NCI-H2196 treated with DMSO at 0.1 percent for 48 hours (cell line): ENCODE data around the gene NPFFR1.

ENCODE experiments used
- DNase-seq: peaks from one replicate; lab custom pipeline; 2025; ENCODE audit not compliant: unreplicated experiment; lab: John Stamatoyannopoulos, UW

The NPFFR1 gene

DNA sequence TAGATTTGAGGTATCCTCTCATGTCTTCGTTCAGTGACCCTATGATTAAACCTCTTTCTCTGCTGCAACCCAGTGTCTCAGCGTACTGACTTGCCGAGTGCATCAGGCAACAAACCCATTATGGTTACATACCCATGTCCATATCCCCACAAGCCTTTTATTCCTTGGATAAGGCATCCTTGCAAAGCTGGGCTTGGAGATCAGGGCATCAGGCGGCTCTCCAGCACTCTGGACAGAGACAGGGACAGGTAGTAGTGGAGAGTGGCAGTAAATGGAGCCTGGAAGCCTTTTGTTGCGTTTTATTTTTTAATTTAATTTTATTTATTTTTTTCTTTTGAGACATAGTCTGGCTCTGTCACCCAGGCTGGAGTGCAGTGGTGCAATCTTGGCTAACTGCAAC, 32.0 kb upstream of the NPFFR1 start:
- no peak for DNase-seq

DNA sequence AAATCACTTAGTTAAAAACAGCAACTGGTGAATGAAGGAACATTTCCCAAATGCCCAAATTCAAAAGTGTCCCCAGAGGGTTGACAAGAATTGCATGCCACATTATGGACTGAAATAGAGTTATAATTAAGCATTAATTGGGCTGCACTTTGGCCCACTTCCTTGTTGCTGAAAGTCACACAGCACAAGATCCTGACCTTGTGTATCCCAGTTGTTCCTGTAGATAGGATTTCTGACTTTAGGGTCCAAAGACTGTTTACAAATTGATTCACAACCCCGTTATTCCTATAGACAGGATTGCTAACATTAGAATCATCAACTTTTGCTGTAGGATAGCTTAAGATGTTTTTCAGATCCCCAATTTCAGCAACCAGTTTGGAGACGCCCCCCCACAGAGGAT, 31.5 kb upstream of the NPFFR1 start:
- no peak for DNase-seq

DNA sequence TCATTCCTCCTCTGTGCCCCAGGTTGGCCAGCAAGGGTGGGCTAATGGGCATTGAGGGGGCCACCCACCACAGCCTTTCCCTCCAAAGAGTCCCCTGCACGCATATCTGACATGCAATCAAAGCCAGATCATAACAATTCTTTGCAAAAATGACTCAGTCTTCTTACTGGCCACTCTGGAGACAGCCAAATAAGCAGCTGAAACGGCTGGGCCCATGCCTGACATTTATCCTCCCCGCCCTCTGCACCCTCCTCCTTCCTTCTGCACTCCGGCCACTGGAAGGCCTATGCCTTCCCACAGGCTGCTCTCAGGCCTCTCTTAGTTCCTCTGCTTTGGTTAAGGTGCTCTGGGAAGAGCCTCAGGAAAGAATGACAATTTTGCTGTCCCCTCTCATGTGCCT, 29.2 kb upstream of the NPFFR1 start:
- DNase-seq, result no peak

DNA sequence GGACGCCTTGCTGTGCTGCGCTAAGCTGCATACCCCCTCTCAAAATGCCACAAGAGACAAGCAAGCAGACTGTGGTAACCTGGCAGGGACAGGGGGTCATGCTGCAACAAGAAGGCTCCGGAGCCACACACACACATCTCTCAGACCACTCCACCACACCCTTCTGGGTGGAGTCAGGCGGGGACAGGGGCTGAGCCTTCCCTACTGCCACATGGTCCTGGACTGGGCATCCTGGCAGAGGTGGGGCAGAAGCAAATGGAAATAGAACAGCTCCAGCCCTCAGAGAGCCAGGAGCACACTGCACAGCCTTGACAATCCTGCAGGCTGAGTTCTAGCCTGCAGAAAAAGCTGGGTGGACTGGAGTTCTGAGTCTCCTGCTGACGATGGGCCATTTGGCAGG, 28.4 kb upstream of the NPFFR1 start:
- DNase-seq, result no peak

DNA sequence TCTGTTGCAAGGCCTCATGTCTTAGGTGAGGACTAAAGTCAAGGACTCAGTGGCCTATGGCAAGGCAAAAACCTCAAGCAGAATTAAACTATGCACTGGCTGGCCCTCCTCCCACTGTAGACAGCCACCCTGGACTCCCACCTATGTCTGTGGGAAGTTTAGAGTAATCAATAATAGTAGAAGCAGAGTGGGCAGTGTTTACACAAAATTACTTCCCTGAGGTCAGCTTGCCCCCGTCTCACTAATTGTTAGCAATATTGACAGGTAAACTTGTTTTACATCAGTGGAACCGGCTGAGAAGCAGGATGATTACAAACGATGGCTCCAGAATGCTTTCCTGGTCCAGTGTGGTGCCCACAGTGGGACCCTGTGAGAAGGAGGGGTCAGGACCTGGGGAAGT, 27.9 kb upstream of the NPFFR1 start:
- no peak for DNase-seq

DNA sequence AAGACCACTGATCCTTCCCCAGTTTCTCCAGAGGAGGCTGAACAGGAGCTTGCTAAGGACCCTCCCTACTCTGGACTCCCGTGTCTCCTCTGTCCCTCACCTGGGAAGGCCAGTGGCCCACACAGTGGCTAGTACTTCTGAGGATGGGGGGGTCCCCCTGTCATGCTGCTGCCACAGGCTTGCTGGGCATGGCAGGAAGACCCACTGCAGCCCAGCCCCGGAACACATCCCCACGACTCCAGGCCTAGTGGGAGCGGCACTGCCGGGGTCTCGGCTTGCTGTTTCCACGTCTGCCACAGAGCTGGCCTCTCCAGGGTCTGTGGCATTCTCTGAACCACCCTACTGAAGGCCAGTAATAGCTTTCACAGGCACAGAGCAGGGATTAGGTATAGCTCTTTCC, 25.9 kb upstream of the NPFFR1 start:
- DNase-seq, result no peak

DNA sequence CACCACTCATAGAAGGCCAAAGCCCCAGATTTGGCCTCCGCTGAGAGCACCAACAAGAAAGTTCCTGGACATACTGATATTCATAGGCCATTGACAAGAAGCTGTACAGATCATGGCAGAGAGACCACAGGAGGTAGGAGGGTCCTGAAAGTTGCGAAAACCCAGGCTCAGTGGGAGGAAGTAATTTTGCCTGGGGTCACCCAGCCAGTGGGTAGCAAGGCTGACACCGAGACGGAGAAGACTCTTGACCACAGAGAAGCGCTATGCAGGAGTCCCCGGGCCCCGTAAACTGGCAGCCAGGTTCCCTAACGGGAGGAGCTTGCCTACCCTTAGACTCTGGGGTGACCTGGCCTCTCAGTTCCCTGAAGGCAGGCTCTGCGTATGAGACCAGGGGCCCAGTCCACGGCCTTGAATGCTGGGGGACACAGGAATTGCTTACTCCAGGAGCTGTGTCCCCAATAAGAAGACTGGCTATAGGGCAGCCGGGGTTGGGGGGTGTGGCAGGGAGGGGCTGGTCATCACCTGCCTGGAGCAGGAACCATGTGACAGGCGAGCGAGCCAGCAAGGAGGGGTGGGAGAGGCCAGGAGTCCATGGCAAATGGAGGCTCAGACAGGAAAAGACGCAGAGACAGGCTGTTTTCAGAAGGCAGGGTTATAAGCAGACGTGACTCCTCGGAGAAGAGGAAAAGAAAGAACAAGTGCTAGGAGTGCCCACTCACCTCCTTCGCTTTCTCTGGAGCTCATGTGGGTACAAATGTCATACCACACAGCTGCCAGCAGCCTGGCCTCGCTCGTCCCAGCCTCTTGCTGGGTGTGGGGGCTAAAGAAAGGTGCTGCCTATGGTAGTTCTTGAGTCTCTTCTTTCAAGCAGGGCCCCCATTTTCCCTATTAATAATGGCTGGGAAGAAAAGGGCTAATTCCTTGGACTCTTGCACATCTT, 24.6 kb upstream of the NPFFR1 start:
- DNase-seq, result no peak

DNA sequence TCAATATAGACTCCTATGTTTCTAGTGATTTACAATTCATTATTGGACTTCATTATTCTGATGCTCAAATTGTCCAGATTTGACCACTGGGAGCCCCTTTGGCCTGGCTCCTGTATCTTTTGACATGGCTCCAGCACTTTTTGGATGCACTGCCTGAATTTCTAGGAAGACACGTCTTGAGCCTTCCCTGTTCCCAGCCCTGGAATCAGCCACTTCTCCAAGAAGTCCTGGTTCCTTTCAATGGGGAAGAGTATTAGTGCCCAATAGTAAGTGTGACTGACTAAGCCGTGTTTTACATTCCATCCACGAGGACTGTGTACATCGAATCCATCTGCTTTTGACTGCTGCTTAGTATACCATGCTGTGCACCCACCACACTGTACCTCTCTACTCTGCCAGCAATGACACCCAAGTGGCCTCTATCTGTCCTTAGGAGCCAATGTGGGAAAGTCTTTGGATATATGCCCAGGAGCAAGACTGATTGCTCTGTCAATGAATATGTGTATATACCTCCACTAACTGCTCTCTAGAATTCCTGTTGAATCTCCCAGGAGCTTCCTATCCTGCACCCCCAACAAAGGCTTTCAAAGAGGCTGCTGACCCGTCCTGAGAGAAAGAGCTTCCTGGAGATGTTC, 23.2 kb upstream of the NPFFR1 start:
- DNase-seq, result no peak

DNA sequence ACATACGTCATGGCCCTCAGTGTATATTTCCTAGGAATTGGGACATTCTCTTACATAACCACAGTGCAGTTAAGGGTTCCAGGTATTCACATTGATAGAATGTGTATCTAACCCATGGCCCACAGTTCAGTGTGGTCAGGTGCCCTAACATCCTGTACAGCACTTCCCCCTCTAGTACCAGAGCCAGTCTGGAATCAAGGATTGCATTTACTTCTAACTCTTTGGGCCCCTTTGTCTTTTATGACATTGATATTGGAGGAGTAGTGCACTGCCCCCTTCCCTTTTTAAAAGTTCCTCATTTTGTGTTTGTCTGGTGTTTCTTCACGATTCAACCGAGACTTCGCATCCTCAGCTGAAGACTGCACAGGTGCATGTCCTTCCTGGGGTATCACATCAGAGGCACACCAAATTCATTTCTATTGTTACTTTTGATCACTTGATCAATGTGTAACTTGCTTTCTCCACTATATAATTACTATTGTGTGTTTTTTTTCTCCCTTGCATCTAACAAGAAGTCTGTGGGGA, 22.4 kb upstream of the NPFFR1 start:
- DNase-seq, result no peak

DNA sequence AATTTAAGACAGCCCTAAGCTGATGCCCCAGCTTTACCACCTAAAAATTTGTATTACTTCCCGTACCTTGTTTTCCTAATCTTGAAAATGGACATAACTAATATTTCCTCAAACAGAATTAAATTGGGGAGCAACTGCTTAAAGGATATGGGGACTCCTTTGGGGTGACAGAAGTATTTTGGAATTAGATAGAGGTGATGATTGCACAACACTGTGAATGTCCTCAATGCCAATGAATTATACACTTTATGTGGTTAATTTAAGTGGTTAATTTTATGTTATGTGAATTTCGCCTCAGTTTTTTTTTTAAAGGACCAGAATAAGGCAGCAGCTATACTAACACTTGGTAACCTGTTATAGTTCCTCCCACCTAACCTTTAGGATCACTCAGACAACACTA, 19.9 kb upstream of the NPFFR1 start:
- no peak for DNase-seq

DNA sequence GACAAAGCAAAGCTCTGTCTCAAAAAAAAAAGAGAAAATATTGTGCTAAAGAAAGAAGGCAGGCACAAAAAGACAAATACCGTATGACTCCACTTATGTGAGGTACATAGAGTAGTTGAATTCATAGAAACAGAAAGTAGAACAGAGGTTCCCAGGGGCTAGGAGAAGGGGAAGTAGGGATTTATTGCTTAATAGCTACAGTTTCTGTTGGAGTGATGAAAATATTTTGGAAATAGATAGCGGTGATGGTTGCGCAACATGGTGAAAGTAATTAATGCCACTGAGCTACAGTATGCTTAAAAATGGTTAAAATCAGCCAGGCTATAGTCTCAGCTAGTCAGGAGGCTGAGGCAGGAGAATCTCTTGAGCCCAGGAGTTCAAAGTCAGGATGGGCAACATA, 18.5 kb upstream of the NPFFR1 start:
- DNase-seq, result no peak

DNA sequence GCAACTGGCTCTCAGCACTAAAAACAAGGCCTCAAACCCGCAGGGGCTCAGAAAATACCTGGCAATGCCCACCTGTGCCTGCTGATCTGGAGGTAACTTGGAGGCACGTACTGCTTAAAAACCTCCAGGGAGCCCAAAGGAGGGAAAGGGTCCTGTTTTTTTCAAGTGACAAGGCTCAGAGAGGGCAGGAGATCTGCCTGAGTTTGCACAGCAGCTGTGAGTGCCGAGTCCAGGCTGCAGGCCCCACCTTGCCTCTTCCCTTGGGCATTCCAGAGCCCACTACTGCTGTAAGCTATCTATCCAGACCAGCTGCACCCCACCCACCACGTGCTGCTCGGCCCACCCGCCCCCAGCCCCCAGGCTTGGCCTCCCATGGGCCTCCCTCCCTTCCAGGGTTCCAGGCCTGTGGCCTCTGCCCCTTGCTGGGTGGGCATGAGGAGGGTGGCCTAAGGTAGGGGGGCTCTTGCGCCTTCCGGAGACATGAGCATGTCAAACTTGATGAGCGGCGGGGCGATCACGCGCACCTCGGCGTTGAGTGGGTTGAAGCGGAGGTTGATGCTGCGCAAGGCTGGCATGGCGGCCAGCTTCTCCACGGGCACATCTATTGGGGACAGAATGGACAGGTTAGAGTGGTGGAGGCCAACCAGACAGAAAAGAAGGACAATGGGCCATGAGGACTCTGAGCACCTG, 17.2 kb upstream of the NPFFR1 start:
- DNase-seq, result no peak

DNA sequence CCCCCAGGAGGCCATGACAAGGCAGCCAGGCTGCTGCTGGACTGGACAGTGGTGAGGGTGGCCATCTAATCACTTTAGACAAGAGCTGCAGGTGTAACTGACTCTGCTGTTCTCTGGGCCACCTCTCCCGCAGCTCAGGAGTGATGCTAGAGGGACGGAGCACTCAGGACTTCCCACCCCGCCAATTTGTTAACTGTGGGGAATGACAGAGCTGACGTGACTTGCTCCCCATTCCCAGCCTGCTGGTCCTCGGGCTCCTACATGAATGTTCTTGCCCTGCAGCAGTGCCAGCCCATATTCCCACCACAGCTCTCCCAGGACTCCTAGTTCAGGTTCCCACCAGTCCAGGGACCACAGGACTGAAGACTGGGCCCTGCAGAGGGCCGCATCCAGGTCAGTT, 16.7 kb upstream of the NPFFR1 start:
- DNase-seq, result no peak

DNA sequence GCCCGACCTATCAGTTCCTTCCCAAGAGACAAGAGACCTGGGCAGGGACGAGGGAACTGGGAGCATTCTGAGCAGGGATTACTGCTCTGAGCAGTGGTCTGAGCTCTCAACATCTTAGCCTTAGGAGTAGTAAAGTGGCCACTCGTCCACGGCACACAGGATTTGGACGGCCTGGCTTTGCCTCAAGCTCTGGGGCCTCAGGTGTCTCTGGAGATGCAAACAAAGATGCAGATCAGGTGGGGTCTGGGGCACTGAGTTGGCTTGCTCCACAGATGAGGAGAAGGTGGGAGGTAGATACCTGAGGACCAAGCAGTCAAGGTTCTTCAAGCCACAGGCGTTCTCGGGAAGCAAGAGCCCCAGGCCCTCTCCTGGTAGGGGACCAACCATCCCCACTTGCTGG, 16.1 kb upstream of the NPFFR1 start:
- no peak for DNase-seq

DNA sequence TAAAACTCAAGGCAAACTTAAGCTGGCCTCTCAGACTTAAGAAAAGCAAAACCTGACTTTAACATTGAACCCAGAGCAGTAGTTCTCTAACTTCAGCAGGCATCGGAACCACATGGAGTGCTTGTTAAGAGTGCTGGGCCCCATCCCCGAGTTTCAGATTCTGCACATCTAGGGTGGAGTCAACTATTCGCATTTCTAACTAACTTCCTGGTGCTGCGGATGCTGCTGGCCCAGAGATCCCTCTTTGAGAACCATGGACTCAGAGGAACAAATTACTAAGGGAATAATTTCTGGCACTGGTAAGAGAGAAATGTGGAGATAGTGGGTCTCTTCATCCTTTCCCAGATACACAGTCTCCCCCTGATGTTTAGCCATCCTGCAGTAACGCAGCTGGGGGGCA, 14.6 kb upstream of the NPFFR1 start:
- DNase-seq, result no peak

DNA sequence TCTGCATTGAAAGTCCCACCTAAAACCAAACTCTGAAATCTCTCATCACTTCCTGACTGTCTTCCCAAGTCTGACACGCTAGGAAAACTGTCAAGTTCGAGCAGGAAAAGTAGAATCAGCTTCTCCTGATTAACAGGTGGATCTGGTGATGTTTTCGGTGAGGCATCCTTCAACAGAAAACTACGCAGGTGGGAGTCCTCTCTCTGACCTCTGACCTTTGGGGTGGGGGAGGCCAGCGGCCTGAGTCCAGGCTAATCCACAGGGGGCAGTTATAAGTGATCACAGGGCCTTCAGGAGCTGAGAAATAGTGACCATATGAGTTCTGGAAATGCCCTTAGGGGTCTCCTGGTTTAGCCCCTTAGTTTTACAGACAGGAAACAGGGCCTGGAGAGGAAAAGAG, 13.4 kb upstream of the NPFFR1 start:
- DNase-seq, result no peak

DNA sequence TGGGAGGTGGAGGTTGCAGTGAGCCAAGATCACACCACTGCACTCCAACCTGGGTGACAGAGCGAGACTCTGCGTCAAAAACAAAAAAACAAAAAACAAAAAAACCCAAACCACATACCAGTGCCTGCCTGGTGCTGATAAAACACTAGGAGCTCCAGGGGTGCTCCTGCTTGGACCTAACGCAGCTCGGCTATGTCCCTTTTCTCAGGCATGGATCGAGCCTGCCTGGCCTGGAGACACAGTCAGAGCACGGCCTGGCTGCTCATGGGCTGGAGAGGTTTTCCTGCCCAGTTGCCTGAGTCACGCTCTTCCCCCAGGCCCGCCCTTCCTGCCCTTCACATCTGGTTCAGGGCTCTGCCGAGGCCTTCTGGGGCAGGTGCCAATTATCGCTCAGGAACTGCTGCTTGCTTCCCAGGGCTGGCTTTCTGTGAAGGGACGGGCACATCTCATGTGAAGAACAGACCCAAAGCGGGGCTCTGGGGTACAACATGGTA, 12.6 kb upstream of the NPFFR1 start:
- DNase-seq, result peak; percentile 11

DNA sequence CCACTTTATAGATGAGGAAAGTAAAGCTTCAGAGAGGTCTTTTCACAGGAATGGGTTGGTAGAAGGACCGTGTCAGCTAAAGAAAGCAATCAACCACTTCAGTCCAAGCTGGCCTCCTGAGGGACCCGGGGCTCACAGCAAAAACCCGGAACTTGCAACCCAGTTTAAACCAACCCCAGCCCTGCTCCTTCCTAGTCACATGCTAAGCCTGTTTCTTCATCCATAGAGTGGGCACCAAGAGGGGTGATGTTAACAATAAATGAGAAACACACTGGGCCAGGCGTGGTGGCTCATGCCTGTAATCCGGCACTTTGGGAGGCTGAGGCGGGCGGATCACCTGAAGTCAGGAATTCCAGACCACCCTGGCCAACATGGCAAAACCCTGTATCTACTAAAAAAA, 12.1 kb upstream of the NPFFR1 start:
- no peak for DNase-seq

DNA sequence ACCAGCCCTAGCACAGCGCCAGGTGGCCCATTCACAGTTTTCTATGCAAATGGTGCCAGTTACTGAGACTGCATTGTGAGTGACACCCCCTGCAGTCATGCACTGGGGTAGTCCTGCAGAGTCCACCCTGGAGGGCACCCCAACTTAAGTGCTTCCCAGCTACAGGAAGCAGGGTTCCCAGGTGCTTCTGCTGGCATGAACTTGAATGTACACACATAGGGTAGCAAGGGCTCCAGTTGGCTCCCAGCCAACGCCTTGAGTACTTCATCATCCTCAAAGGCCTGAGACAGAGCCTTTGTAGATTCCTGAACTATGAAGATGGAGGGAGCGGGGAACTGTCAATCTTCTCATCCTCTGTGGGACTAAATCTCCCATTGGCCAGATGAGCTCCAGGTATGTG, 11.5 kb upstream of the NPFFR1 start:
- DNase-seq, result no peak

DNA sequence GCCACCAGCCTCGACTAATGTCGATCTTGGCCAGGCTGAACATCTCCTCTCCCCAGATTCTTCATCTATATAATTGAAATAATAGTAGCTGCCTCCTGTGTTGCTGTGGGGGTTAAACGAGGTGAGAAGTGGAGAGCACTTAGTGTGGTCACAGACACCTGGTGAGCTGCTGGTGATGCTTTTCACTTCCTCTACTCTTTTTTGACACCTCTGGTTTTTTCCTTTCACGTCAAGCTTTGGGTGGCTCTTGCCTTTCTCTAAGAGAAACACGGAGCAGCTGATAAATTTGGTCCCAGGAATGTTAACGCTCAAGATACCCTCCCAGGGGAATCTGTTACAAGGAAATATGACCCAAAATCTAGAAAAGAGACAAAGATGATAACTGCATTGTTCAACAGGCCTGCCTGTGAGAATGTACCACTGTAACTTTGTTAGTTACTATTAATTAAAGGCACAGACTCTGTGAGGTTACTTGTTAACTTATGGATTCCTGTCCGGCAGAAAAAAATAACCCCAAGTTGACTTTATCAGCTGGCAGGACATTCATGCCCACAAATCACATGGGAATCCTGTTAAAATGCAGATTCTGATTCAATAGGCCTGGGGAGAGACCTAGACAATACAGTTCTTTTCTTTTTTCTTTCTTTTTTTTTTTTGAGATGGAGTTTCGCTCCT, 9.5 kb upstream of the NPFFR1 start:
- no peak for DNase-seq

DNA sequence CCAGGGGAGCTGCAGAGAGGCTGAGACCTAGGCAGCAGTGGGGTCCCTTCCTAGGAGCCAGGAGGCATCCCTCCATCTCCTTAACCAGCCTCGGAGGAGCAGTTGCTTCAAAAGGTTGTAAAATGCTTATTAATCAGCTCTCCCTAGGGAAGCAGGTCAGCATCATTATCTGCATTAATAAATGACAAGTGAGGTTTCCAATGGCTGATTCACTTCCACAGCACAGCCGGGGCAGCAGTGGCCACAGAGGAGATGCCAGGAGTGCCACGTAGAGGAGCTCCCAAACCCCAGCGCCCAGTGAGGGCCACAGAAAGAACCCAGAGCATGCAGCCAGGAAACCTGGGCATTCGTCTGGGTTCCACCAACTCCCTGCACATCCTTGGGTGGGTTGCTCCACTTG, 8.2 kb upstream of the NPFFR1 start:
- no peak for DNase-seq
